Measurements from ENCODE around the gene CIAPIN1. TPM values are rescaled to one million over a fixed set of nuclear protein-coding genes. Genes with fewer than 3 reads are reported as not detected.

Gene CIAPIN1
- total and polyA plus RNA-seq, 2 of the 8 experiments (the other 6 are each of a cell fraction or from before 2014, with no cell fraction given), result 76.8 to 83.6 TPM

DNA sequence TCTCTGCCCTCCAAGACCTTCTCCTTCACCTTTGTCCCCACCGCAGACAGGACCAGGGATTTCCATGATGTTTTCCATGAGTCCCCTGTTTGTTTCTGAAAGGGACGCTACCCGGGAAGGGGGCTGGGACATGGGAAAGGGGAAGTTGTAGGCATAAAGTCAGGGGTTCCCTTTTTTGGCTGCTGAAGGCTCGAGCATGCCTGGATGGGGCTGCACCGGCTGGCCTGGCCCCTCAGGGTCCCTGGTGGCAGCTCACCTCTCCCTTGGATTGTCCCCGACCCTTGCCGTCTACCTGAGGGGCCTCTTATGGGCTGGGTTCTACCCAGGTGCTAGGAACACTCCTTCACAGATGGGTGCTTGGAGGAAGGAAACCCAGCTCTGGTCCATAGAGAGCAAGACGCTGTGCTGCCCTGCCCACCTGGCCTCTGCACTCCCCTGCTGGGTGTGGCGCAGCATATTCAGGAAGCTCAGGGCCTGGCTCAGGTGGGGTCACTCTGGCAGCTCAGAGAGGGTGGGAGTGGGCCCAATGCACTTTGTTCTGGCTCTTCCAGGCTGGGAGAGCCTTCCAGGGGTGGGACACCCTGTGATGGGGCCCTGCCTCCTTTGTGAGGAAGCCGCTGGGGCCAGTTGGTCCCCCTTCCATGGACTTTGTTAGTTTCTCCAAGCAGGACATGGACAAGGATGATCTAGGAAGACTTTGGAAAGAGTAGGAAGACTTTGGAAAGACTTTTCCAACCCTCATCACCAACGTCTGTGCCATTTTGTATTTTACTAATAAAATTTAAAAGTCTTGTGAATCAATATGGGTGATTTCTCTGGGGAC lies 62.7 kb downstream of the CIAPIN1 start:
- H3K4me1 ChIP-seq (replicated peaks in 1 of 4; ENCODE audit: control insufficient read depth in 3 of 4, insufficient read depth in 4 of 4, low read length in 3 of 4), result peaks cover 0 to 2% (median 1%) of the 10 kb centered on the region in 4 experiments; a peak in 1 of 7 replicates
- no peaks in the 10 kb centered on the region for H3K79me2 ChIP-seq (ENCODE audit: control insufficient read depth in 1 of 2, insufficient read depth in 2 of 2, low read length in 2 of 2)
- POLR2A ChIA-PET (ENCODE audit: partially characterized antibody), result no interaction called here
- H3K4me3 ChIP-seq (ENCODE audit: extremely low read depth in 1 of 4, insufficient read depth in 2 of 4, low read depth in 3 of 4, low read length in 4 of 4), result no peak overlapping the region
- H4K20me1 ChIP-seq (replicated peaks in 1 of 2; ENCODE audit: control insufficient read depth in 1 of 2, insufficient read depth in 2 of 2, low read length in 2 of 2), result peaks cover 0 to 8% of the 10 kb centered on the region in 2 experiments
- no peak overlapping the region for H2BK12ac ChIP-seq (ENCODE audit: low read depth, low read length)
- H2BK20ac ChIP-seq (ENCODE audit: low read length), result no peak overlapping the region
- H3K36me3 ChIP-seq (ENCODE audit: control insufficient read depth in 2 of 4, insufficient read depth in 4 of 4, low read length in 3 of 4), result no peaks in the 10 kb centered on the region
- no peak overlapping the region for H2AFZ ChIP-seq (ENCODE audit: low read length)
- H3K56ac ChIP-seq (replicated peaks; ENCODE audit: insufficient read length, low read depth, low read length), result no peak overlapping the region
- H3K9ac ChIP-seq (replicated peaks in 1 of 4; ENCODE audit: extremely low read depth in 1 of 4, low read depth in 3 of 4, low read length in 3 of 4), result no peak overlapping the region
- no peak overlapping the region for H2BK5ac ChIP-seq (ENCODE audit: low read depth, low read length)
- no peak overlapping the region for H2BK120ac ChIP-seq (replicated peaks; ENCODE audit: low read depth, low read length)
- H2AK5ac ChIP-seq (ENCODE audit: low read depth, low read length), result no peak overlapping the region
- H3K4me2 ChIP-seq (ENCODE audit: insufficient read depth in 1 of 2, low read depth in 2 of 2, low read length in 2 of 2), result no peak overlapping the region
- H4K5ac ChIP-seq (ENCODE audit: insufficient read length, low read depth, low read length), result no peak overlapping the region
- TF ChIP-seq, protein P1, sequence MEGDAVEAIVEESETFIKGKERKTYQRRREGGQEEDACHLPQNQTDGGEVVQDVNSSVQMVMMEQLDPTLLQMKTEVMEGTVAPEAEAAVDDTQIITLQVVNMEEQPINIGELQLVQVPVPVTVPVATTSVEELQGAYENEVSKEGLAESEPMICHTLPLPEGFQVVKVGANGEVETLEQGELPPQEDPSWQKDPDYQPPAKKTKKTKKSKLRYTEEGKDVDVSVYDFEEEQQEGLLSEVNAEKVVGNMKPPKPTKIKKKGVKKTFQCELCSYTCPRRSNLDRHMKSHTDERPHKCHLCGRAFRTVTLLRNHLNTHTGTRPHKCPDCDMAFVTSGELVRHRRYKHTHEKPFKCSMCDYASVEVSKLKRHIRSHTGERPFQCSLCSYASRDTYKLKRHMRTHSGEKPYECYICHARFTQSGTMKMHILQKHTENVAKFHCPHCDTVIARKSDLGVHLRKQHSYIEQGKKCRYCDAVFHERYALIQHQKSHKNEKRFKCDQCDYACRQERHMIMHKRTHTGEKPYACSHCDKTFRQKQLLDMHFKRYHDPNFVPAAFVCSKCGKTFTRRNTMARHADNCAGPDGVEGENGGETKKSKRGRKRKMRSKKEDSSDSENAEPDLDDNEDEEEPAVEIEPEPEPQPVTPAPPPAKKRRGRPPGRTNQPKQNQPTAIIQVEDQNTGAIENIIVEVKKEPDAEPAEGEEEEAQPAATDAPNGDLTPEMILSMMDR (IDR thresholded peaks at IDR 0.05; ENCODE audit: control extremely low read depth in 1 of 3, insufficient read depth in 1 of 3, low read depth in 1 of 3, low read length in 3 of 3), result no peak
- no peak overlapping the region for H3K14ac ChIP-seq (ENCODE audit: insufficient read length)
- no peak overlapping the region for H2BK15ac ChIP-seq (ENCODE audit: low read length)
- H3K18ac ChIP-seq (ENCODE audit: extremely low read depth, low read length), result no peak overlapping the region
- H3K9me3 ChIP-seq (ENCODE audit: insufficient read depth in 2 of 2, low read depth in 1 of 2, low read length in 1 of 2), result no peaks in the 10 kb centered on the region
- no peak overlapping the region for H3K23ac ChIP-seq (ENCODE audit: insufficient read length)
- CTCF ChIA-PET (ENCODE audit: partially characterized antibody), result interaction anchor here (1.0 to 1.5 kb wide), 2 partner anchors 29 to 80 kb away, joined by 3 read pairs; no protein-coding TSS in a partner anchor
- no peak overlapping the region for H4K8ac ChIP-seq (ENCODE audit: extremely low read depth, insufficient read depth, low read length)
- no peak overlapping the region for H3K4ac ChIP-seq (replicated peaks; ENCODE audit: insufficient read length, low read depth, low read length)
- no peak overlapping the region for H3K27ac ChIP-seq (ENCODE audit: low read depth, low read length)
- DNase-seq (ENCODE audit: low read depth in 1 of 2, low spot score in 2 of 2), result no peak
- H3K79me1 ChIP-seq (ENCODE audit: low read depth, low read length), result no peaks in the 10 kb centered on the region
- WGBS, 2 experiments (ENCODE audit: extremely low coverage in 1 of 2, insufficient coverage in 1 of 2, insufficient read length in 1 of 2, insufficient replicate concordance in 2 of 2, low coverage in 1 of 2, low lambda C conversion rate in 2 of 2, missing lambda C conversion rate in 1 of 2), result 84% methylated on average over 11 of the region's 11 CpGs; no CpG with 5 or more reads in 1 of the 2 experiments
- H3K27me3 ChIP-seq (replicated peaks in 1 of 4; ENCODE audit: control insufficient read depth in 3 of 4, extremely low read depth in 1 of 4, insufficient read depth in 3 of 4, low read length in 3 of 4), result no peaks in the 10 kb centered on the region; a peak in 1 of 7 replicates
- peaks cover 6% of the 10 kb centered on the region for H3K23me2 ChIP-seq (ENCODE audit: low read depth, low read length)
- no peak overlapping the region for H4K91ac ChIP-seq (replicated peaks; ENCODE audit: insufficient read length, low read length)
- no peak for FAIRE-seq

Measured in H1 (cell line).